NT2/D1 (cell line): ENCODE results near the gene PDE7B.

Source experiments
- DNase-seq: peaks from one replicate; pipeline ENCODE4 v3.0.0-alpha.2; 2011; ENCODE audit warnings: low read depth, low spot score
- H3K27me3 ChIP-seq: 2 replicates; pipeline ENCODE4 v1.6.0; 2011; ENCODE audit warnings: mild to moderate bottlenecking; ENCODE audit not compliant: insufficient read length, insufficient read depth
- H3K36me3 ChIP-seq: 2 replicates; pipeline ENCODE4 v1.6.1; 2011; ENCODE audit warnings: mild to moderate bottlenecking, low read length, mixed read lengths; ENCODE audit not compliant: insufficient read depth, insufficient read length
- H3K4me1 ChIP-seq: 2 replicates; pipeline ENCODE4 v1.5.1; 2011; ENCODE audit not compliant: insufficient read depth, insufficient read length
- H3K4me3 ChIP-seq: 2 replicates; pipeline ENCODE4 v1.5.1; 2011; ENCODE audit warnings: low read depth; ENCODE audit not compliant: insufficient read length
- H3K9ac ChIP-seq: 2 replicates; pipeline ENCODE4 v1.6.0; 2011; ENCODE audit warnings: low read depth; ENCODE audit not compliant: insufficient read length
- H3K9me3 ChIP-seq: 2 replicates; pipeline ENCODE4 v1.5.1; 2011; ENCODE audit warnings: mild to moderate bottlenecking, low read length; ENCODE audit not compliant: insufficient read depth
- SUZ12 ChIP-seq: IDR thresholded peaks from 2 replicates; pipeline ENCODE4 v1.6.1; 2011; ENCODE audit not compliant: insufficient read length, insufficient read depth; ENCODE audit errors: extremely low read depth
- YY1 ChIP-seq: IDR thresholded peaks from 2 replicates; pipeline ENCODE4 v1.6.1; 2011; ENCODE audit not compliant: insufficient read length, insufficient read depth
- ZNF274 ChIP-seq: IDR thresholded peaks from 2 replicates; pipeline ENCODE4 v1.6.1; 2011; ENCODE audit warnings: mild to moderate bottlenecking, low read depth, low read length

Gene PDE7B

DNA sequence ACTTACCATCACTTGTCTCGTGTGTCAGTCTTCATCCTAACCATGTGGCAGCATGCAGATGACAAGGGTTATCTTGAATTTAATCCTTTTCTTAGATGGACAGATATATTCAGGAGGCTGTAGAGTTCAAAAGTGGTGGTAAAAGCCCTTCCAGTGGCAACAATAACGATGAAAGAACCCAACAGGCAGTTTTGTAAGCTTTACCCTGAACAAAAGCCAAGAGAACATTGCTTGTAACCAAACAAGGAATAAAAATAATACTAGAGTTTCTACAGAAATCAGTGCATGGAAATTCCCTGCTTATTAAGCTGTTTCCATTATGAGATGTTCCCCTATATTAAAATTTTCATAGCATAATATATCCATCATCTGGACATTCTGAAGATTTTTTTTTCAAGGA lies 69.7 kb downstream of the PDE7B start:
- no peak for DNase-seq

DNA sequence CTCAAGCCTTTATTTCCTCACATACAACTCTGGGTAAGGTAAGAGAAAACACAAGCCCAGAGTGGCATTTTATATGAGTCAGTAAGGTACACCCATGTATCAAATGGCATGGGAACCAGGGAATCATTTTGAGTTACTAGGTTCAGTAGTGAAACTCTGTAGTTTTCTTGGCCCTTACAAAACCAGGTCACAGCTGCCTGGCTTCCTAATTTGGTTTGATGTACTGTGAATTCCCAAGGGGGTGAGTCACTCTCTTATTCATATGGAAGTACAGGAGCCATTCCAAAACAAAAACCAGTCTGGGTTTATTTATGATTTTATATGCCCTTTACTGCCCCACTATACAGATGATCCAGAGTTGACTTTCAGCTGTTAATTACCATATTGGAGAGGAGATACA lies 70.7 kb downstream of the PDE7B start:
- Histone ChIP-seq H3K27me3 (no peaks in the 10 kb centered on the region), H3K9ac (no peak overlapping the region), H3K4me3 (no peak overlapping the region), H3K9me3 (no peaks in the 10 kb centered on the region), H3K4me1 (no peaks in the 10 kb centered on the region), H3K36me3 (no peaks in the 10 kb centered on the region)
- DNase-seq, result peak; percentile 39
- TF ChIP-seq YY1 (no peak), SUZ12 (no peak), ZNF274 (no peak)

More for the DNA sequence above, 69.7 kb downstream of the PDE7B start:
- Histone ChIP-seq H3K9ac (no peak overlapping the region), H3K9me3 (no peaks in the 10 kb centered on the region), H3K36me3 (no peaks in the 10 kb centered on the region), H3K4me1 (no peaks in the 10 kb centered on the region), H3K27me3 (no peaks in the 10 kb centered on the region), H3K4me3 (no peak overlapping the region)
- TF ChIP-seq SUZ12 (no peak), YY1 (no peak), ZNF274 (no peak)

DNA sequence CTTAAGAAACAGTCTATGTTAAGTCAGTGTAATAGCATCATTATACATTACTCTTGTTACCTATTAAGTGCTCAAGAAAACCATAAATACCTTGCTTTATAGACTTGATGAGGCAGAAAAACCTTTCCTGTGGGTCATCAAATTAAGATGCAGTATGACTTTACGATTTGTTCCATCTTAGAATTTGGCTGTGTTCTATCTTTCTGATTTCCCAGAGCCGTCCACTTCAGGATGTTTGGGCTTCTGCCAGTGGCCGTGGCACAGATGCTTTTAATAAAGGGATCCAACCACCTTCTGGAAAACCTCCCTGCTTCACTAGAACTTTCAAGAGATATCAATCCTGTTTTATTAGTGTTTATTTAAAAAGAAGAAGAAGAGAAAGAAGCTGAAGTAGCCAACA lies 71.2 kb downstream of the PDE7B start:
- Histone ChIP-seq H3K9me3 (no peaks in the 10 kb centered on the region), H3K36me3 (no peaks in the 10 kb centered on the region), H3K9ac (no peak overlapping the region), H3K4me3 (no peak overlapping the region), H3K4me1 (no peaks in the 10 kb centered on the region), H3K27me3 (no peaks in the 10 kb centered on the region)
- TF ChIP-seq YY1 (no peak), ZNF274 (no peak), SUZ12 (no peak)
- no peak for DNase-seq

DNA sequence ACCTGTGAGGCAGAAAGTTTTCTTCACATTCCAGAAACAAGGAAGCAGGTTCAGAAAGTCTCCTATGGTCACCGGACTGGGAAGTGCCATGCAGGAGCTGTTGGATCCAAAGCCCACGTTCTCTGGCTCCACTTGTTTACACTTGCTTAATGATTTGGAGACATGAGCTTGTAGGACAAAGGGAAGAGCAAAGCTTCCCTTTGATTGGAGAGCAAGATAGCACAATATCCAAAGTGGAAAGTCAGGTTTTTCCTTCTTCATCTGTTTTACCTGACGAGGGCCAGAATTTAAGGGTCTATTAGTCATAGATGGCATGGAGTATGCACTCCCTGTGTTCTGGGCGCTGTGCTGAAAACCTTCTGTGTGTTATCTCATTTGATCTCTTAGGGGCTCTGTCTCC lies 81.2 kb downstream of the PDE7B start:
- Histone ChIP-seq H3K4me3 (no peak overlapping the region), H3K36me3 (no peaks in the 10 kb centered on the region), H3K9ac (no peak overlapping the region), H3K9me3 (no peaks in the 10 kb centered on the region), H3K27me3 (no peaks in the 10 kb centered on the region), H3K4me1 (no peaks in the 10 kb centered on the region)
- DNase-seq, result no peak
- TF ChIP-seq ZNF274, result no peak
- TF ChIP-seq YY1, result no peak
- no peak for TF ChIP-seq SUZ12

DNA sequence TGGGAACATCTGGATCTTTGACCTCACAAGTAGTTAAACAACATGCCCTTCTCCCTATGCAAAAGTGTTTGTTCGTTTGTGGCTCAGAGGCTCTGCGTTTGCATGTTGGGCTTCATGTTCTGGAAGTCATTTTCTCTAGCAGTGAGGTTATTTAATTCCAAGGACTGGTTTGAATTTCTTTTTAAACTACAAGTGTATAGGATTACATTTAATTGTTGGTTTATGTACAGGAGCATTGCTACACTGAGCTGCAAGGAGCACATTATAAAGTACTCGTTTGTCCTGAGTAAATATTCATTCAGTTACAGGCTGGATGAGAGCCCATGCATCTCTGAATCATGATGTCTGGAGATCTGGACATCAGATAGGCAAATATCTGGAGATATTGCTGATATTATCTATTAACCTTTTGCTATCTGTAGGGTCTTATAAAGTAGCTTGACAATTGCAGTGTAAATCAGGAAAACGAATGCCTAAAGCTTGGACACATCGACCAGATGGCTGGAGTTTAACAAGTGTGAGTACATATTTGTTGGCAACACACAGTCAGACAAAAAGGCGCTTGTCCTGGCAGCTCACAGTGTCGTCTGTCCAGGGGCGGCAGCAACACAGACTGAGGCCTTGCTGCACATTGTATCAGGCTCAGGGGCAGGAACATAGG lies 84.6 kb downstream of the PDE7B start:
- TF ChIP-seq ZNF274 (no peak), SUZ12 (no peak), YY1 (no peak)
- H3K9me3 ChIP-seq, result no peaks in the 10 kb centered on the region
- H3K4me1 ChIP-seq, result no peaks in the 10 kb centered on the region
- no peak overlapping the region for H3K4me3 ChIP-seq
- H3K27me3 ChIP-seq, result no peaks in the 10 kb centered on the region
- DNase-seq, result no peak
- no peaks in the 10 kb centered on the region for H3K36me3 ChIP-seq
- no peak overlapping the region for H3K9ac ChIP-seq

DNA sequence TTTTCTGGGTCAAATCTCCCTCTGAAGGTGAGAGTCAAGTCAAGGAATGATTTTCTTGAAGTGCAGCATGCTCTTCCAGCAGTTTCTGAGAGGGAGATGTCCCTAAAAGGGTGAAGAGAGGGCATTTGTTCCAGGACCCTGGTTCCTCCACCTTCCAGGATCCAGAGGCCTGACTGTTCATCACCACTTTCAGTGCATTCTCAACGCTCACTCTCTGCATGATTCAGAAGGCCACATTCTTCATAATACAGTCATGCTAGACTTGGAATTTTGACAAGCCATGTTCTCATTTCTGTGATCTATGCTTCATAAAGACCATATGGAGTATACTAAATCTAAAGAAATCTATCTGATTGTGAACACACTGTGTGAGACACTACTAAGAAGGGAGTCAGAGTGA lies 85.1 kb downstream of the PDE7B start:
- no peaks in the 10 kb centered on the region for H3K4me1 ChIP-seq
- no peaks in the 10 kb centered on the region for H3K9me3 ChIP-seq
- DNase-seq, result no peak
- H3K9ac ChIP-seq, result no peak overlapping the region
- no peak for TF ChIP-seq YY1
- TF ChIP-seq SUZ12, result no peak
- no peaks in the 10 kb centered on the region for H3K27me3 ChIP-seq
- H3K36me3 ChIP-seq, result no peaks in the 10 kb centered on the region
- H3K4me3 ChIP-seq, result no peak overlapping the region

DNA sequence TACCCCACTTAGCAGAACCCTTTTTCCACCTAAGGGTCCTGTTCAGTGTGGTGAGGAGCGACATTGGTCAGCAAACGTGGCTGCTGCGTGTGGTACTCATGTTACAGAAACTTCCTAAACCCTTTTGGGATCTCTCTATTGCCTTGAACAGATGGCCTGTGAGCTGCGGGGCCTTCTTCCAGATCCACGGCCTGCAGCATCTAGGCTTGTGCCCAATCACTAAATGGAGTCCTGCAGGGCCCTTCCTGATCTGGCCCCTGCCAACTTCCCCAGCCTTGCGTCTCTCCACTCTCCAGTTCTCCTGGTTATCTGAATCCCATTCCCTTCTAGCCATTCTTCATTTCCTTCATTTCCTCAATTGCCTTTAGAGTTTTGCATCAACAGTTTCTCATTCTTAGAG lies 85.6 kb downstream of the PDE7B start:
- H3K9ac ChIP-seq, result no peak overlapping the region
- no peaks in the 10 kb centered on the region for H3K27me3 ChIP-seq
- TF ChIP-seq ZNF274 (no peak), YY1 (no peak), SUZ12 (no peak)
- no peaks in the 10 kb centered on the region for H3K9me3 ChIP-seq
- H3K4me1 ChIP-seq, result no peaks in the 10 kb centered on the region
- no peaks in the 10 kb centered on the region for H3K36me3 ChIP-seq
- H3K4me3 ChIP-seq, result no peak overlapping the region
- no peak for DNase-seq
